ENCODE data around the gene NXN. TPM values are rescaled to one million over a fixed set of nuclear protein-coding genes. Genes with fewer than 3 reads are reported as not detected.

Gene NXN
- total RNA-seq, 1 donor from 2014 or later = 0.43 TPM

DNA sequence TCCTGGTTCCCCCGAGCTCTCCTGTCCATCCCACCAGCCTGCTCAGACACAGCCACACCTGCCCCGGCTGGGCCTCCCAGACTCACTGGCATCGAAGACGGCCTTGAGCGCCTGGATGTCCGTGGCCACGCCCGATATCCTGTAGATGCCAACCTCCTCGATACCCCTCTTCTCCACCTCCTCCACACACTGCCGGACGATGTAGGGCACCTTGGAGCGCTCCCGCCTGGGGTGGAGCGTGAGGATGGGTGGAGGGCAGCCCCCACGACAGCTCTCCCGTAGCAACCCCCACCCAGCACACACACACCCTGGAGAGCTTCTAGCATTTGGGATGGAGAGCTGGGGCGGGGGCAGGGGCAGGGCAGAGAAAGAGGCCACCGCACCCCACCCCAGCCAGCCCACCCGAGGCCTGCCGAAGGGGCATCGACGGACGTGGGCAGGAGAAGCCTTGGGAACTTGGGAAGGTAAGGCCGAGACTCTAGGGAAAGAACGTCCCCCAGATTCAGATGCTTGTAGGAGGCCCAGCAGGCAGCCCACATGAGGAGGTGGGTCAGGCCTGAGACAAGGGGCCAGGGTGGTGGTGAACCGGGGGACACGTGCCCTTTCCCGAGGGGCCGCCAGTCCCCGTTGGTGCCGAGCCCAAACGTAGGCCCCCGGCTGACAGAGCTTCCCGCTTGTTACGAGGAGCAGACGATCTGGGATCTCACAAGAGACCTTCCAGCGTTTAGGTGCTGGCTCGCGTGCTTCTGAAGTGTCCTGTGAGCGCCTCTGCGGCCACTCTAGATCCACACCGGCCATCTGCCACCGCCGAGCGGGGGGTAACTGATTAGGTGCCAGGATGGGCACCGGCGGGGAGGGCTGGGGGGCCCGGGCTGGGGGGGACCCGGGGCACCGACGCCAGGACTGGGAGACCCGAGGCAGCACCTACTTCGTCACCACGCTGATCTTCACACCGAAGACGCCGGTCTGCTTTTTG lies 32.5 kb upstream of the NXN start:
- H3K27ac Mint-ChIP-seq = no peak overlapping the region
- H3K4me3 Mint-ChIP-seq (ENCODE audit: low read depth) = no peak overlapping the region
- H3K36me3 Mint-ChIP-seq (ENCODE audit: low read depth) = no peaks in the 10 kb centered on the region
- intact Hi-C loops (cut with micrococcal nuclease) = no loop called here
- no peaks in the 10 kb centered on the region for H3K27me3 Mint-ChIP-seq (ENCODE audit: low read depth)
- H3K9me3 Mint-ChIP-seq = no peaks in the 10 kb centered on the region
- DNase-seq (ENCODE audit: low spot score) = no peak
- H3K4me1 Mint-ChIP-seq (ENCODE audit: low read depth) = no peaks in the 10 kb centered on the region

DNA sequence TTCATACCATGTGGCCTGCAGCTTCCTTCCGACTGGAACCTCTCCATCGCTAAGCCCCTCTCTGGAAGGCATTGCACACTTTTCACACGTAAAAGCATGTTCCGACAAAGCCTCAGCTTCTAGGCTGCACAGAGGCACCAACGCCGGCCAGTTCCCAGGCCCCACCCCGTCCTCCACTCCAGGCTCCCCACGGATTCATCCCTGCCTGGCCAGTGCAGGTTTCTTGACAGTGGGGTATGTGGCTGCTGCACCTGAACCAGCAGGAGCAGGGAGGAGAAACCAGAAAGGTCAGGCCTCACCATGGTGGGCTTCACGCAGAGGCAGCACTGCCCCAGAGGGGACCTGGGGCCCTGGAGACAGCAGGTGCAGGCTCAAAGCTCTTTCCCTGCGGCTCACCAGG lies 31.6 kb upstream of the NXN start:
- intact Hi-C loops (cut with micrococcal nuclease) = no loop called here
- DNase-seq (ENCODE audit: low spot score) = no peak
- Mint-ChIP-seq H3K27ac (no peak overlapping the region), H3K4me3 (ENCODE audit: low read depth) (no peak overlapping the region), H3K36me3 (ENCODE audit: low read depth) (no peaks in the 10 kb centered on the region), H3K9me3 (no peaks in the 10 kb centered on the region), H3K27me3 (ENCODE audit: low read depth) (no peaks in the 10 kb centered on the region), H3K4me1 (ENCODE audit: low read depth) (no peaks in the 10 kb centered on the region)

DNA sequence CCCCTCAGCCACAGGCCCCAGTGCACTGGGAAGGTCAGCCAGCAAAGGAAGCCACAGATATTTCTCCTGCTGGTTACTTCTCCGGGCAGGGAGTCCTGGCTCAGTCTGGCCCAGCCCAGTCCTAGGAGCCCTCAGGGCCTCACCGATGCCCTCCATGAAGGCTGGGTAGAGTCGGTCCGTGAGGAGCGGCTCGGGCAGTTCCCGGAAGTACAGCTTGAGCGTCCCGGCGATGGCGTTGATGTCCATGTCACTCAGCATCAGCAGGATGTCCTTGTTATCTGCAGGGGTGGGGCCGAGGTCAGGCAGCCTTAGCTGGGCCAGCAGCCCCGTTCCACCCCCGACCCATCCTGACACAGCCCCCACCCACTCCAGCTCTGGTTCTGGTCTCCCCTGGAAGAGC lies 31.0 kb upstream of the NXN start:
- Mint-ChIP-seq H3K36me3 (ENCODE audit: low read depth) (peaks cover 4% of the 10 kb centered on the region), H3K4me3 (ENCODE audit: low read depth) (no peak overlapping the region), H3K27ac (no peak overlapping the region), H3K4me1 (ENCODE audit: low read depth) (no peaks in the 10 kb centered on the region), H3K27me3 (ENCODE audit: low read depth) (no peaks in the 10 kb centered on the region), H3K9me3 (no peaks in the 10 kb centered on the region)
- DNase-seq (ENCODE audit: low spot score) = no peak
- intact Hi-C loops (cut with micrococcal nuclease) = no loop called here

DNA sequence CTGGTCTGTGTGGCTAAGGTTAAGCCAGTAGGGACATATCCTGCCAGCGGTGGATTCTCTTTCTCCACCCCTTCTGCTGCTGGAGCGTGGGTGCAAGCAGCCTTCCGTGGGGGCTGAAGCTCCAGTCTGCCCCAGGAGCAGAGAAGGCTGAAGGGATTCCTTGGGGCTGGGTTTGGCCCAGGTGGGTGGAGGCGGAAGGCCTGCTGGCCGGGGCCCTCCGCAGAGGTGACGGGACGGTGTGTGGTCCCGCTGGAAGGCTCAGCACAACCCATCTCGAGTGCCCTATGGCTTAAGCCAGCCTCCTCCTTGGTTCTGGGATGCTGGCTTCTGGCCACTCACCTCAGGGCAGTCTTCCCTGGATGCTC lies 30.5 kb upstream of the NXN start:
- intact Hi-C loops (cut with micrococcal nuclease) = no loop called here
- DNase-seq (ENCODE audit: low spot score) = no peak
- Mint-ChIP-seq H3K9me3 (no peaks in the 10 kb centered on the region), H3K4me1 (ENCODE audit: low read depth) (no peaks in the 10 kb centered on the region), H3K36me3 (ENCODE audit: low read depth) (peaks cover 9% of the 10 kb centered on the region), H3K4me3 (ENCODE audit: low read depth) (no peak overlapping the region), H3K27ac (no peak overlapping the region), H3K27me3 (ENCODE audit: low read depth) (no peaks in the 10 kb centered on the region)

DNA sequence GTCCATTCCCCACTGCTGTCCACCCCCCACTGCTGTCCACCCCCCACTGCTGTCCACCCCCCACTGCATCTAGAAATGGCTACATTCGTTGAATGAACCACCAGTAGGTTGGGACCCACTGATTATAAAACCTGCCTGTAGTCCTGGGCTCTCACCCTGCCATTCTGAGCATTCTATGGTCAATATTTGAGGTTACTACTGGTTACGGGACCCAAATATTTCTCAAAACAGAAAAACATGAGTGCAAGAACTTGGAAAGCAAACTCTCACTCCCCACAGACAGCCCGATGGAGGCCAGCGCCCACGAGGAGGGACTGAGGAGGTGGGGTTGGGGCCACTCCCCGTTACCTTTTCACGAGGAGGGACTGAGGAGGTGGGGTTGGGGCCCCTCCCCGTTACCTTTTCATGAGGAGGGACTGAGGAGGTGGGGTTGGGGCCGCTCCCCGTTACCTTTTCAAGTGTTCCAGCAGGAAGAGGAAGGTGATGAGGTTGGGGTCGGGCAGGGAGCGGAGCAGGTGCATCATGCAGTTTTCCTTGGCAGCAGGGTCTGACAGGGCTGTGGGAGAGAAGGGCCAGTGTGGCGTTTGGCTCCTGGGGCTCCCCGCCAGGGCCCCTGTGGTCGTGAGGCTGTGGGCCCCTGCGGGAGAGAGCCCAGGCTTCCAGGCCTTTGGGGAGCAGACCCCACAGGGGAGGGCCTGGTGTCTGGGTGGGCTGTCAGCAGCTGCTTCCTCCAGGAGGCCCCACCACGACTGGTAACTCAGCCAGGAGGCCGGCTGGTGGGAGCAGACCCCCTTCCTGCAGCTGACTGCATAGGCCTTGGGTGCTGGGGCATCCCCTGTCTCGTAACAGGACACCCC lies 29.9 kb upstream of the NXN start:
- Mint-ChIP-seq H3K4me1 (ENCODE audit: low read depth) (no peaks in the 10 kb centered on the region), H3K36me3 (ENCODE audit: low read depth) (peaks cover 11% of the 10 kb centered on the region), H3K27ac (no peak overlapping the region), H3K9me3 (no peaks in the 10 kb centered on the region), H3K4me3 (ENCODE audit: low read depth) (no peak overlapping the region), H3K27me3 (ENCODE audit: low read depth) (no peaks in the 10 kb centered on the region)
- DNase-seq (ENCODE audit: low spot score) = no peak
- intact Hi-C loops (cut with micrococcal nuclease) = no loop called here

DNA sequence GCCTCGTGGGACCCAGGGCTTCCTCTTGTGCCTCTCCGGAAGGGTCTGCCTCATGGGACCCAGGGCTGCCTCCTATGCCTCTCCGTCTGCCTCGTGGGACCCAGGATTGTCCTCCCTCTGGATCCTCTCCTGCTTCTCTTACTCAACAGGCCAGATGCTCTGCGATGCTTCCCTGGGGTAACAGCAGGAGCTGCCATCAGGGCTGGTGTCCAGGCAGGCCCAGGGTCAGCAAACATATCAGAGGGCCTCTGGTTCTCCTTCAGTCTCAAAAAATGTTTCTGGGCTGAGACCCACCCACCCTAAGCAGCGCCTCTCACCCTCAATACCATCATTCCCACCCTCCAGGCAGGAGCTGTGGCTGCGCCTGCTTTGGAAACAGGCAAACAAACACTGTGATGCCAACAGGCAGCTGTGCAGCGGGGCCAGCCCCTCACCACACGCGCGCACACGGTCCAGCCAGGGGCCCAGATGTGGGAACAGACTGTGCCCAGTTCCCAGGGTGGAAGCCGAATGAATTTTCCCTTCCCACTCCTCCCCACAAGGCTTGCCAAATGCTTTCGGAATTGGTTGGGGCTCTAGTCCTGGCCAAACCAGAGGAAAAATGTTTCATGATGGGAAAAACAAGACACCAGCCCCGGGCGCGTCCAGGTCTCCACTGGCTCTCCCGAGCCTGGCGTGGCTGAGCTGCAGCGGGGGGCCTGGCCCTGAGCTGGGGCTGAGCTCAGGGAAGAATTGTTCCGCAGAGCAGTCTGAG lies 28.6 kb upstream of the NXN start:
- intact Hi-C loops (cut with micrococcal nuclease) = no loop called here
- H3K4me1 Mint-ChIP-seq (ENCODE audit: low read depth) = no peaks in the 10 kb centered on the region
- no peaks in the 10 kb centered on the region for H3K9me3 Mint-ChIP-seq
- DNase-seq (ENCODE audit: low spot score) = no peak
- H3K27me3 Mint-ChIP-seq (ENCODE audit: low read depth) = no peaks in the 10 kb centered on the region
- H3K27ac Mint-ChIP-seq = no peak overlapping the region
- H3K4me3 Mint-ChIP-seq (ENCODE audit: low read depth) = no peak overlapping the region
- H3K36me3 Mint-ChIP-seq (ENCODE audit: low read depth) = peaks cover 12% of the 10 kb centered on the region

DNA sequence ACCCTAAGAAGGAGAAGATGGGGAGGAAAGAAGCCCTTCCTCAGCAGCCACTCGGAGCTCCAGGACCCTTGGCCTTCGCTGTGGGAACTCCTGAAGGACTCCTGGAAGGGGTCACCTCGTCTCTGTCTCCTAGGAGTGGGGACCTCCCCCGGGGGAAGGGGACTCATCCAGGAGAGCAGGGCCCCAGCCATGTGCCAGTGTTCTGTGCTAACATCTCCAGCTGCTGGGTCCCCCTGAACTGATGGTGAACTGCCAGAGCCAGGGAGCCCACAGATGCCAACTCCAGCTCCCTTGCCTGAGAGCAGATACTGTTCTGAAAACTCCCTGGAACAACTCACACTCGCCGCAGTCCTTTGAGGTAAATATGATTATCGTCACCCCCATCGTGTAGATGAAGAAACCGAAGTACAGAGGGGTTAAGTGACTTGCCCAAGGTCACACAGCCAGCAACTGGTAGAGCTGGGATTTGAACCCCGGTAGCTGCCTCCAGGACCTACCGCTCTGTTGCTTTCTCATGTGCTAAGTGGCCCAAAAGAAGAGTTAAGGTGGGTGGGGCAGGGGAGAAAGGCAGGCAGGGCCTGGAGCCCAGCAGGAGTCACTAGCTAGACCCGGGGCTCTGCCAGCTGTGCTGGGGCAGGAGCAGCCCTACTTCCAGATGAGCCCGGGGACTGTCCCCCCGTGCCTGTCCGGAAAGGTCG lies 27.9 kb upstream of the NXN start:
- H3K27ac Mint-ChIP-seq = no peak overlapping the region
- no peaks in the 10 kb centered on the region for H3K4me1 Mint-ChIP-seq (ENCODE audit: low read depth)
- no peaks in the 10 kb centered on the region for H3K27me3 Mint-ChIP-seq (ENCODE audit: low read depth)
- no peaks in the 10 kb centered on the region for H3K9me3 Mint-ChIP-seq
- H3K4me3 Mint-ChIP-seq (ENCODE audit: low read depth) = no peak overlapping the region
- no peak for DNase-seq (ENCODE audit: low spot score)
- intact Hi-C loops (cut with micrococcal nuclease) = no loop called here
- H3K36me3 Mint-ChIP-seq (ENCODE audit: low read depth) = peaks cover 19% of the 10 kb centered on the region

DNA sequence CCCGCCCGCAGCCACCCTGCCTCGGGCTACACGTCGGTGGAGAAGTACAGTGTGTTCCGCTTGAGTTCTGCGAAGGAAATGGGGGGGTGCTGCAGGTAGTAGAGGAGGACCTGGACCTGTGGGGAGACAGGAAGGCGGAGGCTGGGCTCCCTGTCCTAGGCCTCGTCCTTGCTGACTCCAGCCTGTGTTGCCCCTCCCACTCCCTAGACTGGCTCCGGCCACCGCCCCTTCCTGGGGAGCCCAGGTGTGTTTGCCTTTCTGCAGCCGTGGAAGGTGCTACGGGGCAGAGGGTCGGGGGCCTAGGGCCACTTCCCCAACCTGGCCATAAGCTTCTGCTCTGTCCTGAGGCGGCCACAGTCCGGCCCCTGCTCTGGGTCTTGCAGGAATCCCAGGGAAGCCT lies 26.5 kb upstream of the NXN start:
- no peak for DNase-seq (ENCODE audit: low spot score)
- Mint-ChIP-seq H3K9me3 (no peaks in the 10 kb centered on the region), H3K27me3 (ENCODE audit: low read depth) (no peaks in the 10 kb centered on the region), H3K36me3 (ENCODE audit: low read depth) (peaks cover 29% of the 10 kb centered on the region), H3K27ac (no peak overlapping the region), H3K4me1 (ENCODE audit: low read depth) (peaks cover 1% of the 10 kb centered on the region), H3K4me3 (ENCODE audit: low read depth) (no peak overlapping the region)
- intact Hi-C loops (cut with micrococcal nuclease) = no loop called here

DNA sequence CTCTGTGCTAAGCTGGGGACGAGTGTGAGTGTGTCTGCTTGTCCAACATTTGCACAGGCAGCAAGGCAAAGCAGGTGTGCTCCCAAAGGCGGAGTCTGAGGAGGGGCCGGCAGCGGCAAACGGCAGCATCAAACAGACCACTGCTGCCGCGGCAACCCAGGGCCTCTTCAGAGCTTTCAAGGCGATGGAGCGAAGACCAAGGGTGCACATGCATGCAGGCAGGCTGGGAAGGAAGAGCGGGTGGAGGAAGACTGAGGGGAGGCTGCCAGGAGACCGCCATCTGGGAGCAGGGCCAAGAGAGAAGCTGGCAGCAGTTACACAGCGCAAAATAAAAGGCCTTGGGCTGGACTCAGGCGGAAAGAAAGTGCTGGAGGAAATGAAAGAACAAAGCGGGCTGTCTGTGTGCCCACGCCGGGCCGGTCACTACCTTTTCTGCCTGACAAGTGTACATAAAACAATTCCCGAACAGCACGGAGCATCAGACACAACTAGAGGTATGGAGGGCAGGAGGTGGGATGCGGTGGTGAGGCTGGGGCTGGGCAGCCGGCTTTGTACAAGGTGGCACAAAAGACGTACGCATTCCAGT lies 25.9 kb upstream of the NXN start:
- no peaks in the 10 kb centered on the region for H3K9me3 Mint-ChIP-seq
- no peak overlapping the region for H3K27ac Mint-ChIP-seq
- peaks cover 1% of the 10 kb centered on the region for H3K4me1 Mint-ChIP-seq (ENCODE audit: low read depth)
- DNase-seq (ENCODE audit: low spot score) = no peak
- H3K27me3 Mint-ChIP-seq (ENCODE audit: low read depth) = no peaks in the 10 kb centered on the region
- H3K4me3 Mint-ChIP-seq (ENCODE audit: low read depth) = no peak overlapping the region
- peaks cover 35% of the 10 kb centered on the region for H3K36me3 Mint-ChIP-seq (ENCODE audit: low read depth)
- intact Hi-C loops (cut with micrococcal nuclease) = no loop called here

DNA sequence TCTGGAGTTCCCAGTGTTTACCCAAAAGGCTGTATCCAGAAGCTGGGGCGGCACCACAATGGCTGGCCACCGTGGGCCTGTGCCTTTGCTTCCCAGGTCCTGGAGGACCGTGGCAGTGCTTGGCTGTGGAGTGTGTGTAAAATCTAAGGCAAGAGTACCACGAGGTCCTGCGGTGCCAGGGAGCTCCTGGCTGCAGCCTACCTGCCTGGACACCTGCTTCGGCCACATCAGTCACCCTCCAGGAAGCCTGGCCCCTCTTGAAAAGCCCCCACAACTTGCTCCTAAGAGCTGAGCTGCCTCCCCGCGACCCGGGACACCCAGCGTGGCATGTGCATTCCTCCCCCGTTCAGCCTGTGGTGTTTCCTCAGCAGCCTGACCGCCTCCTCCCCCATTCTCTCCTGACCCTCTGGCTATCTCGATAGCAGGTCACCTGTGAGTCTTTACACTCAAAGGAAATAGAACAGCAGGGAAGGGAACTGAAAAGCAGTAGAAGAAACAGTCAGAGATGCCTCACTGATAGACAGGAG lies 25.3 kb upstream of the NXN start:
- Mint-ChIP-seq H3K27me3 (ENCODE audit: low read depth) (no peaks in the 10 kb centered on the region), H3K4me1 (ENCODE audit: low read depth) (peaks cover 1% of the 10 kb centered on the region), H3K4me3 (ENCODE audit: low read depth) (no peak overlapping the region), H3K36me3 (ENCODE audit: low read depth) (peaks cover 39% of the 10 kb centered on the region), H3K9me3 (no peaks in the 10 kb centered on the region), H3K27ac (no peak overlapping the region)
- intact Hi-C loops (cut with micrococcal nuclease) = no loop called here
- DNase-seq (ENCODE audit: low spot score) = no peak

DNA sequence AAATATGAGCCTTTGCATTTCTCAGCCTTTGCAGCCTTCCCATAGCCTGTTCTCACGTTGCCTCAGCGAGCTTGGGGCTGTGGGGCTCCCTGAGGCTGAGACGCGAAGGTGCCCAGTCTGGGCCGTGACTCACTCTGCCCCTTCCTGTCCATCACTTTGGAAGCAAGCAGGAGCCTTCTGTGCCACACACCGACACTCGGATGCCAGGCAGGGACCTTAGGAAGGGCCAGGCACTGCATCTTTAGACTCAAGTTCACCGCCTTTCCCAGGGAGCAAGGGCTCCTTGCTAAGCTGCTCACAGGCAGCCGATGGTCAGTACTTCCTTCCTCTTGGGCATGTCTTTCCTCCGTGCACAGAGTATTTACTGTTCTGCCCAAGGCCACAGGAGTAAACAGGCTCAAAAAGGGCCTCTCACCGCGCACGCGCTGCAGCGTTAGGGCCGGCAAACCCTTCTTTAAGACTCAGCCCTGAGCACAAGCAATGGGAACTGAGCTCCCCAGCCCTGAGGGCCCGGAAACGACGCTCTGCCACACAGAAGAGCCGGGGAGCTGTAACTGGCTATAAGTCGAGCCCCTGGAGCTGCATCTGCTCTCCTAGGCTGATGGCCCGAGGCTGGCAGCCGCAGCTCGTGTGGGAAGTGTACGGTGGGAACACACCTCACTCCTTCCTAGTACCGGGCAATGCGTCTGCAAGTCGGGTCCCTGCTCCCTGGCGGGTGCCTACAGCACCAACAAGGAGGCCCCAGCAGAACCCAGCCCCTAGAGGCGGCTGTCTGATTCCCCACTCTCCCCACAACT lies 24.6 kb upstream of the NXN start:
- H3K9me3 Mint-ChIP-seq = no peaks in the 10 kb centered on the region
- H3K27ac Mint-ChIP-seq = no peak overlapping the region
- H3K4me1 Mint-ChIP-seq (ENCODE audit: low read depth) = peaks cover 1% of the 10 kb centered on the region
- no peak overlapping the region for H3K4me3 Mint-ChIP-seq (ENCODE audit: low read depth)
- peaks cover 46% of the 10 kb centered on the region for H3K36me3 Mint-ChIP-seq (ENCODE audit: low read depth)
- H3K27me3 Mint-ChIP-seq (ENCODE audit: low read depth) = no peaks in the 10 kb centered on the region
- intact Hi-C loops (cut with micrococcal nuclease) = no loop called here
- no peak for DNase-seq (ENCODE audit: low spot score)

Measured in activated T-helper 2 cell treated with anti-CD3 and anti-CD28 coated beads, Interferon-gamma antibody, Interleukin-2, Interleukin-4, amounts not matched to agents 10 μg/mL and 5 μg/mL and 100 μg/mL, durations not matched to agents 14 hours and 24 hours and 36 hours (primary cell).